ENCODE measurements around the gene SCARB1.

DNA sequence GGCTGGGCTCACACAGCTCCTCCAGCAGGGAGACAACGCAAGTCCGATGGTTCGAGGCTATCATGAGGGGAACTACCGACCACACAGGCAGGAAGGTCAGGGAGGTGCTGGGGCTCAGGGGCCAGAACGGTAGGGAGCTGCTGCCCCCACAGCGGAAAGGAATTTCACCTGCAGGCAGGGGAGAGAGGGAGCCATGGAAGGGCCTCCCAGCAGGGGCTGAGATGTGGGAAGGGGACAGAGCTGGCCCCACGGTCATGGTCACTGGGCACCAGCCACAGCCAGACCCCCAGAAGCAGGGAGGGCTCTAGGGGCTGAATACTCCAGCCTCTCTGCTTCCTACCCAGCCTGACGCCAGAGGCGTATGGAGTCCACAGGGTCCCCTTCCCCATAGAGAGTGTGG lies 103.1 kb downstream of the SCARB1 start:
- TF ChIP-seq ZNF79 (CRISPR knock-in tag; IDR thresholded peaks at IDR 0.05; ENCODE audit: low read depth), result no peak
- no peak for TF ChIP-seq GMEB1 (CRISPR knock-in tag; IDR thresholded peaks at IDR 0.05)
- no peak for TF ChIP-seq ZBED1 (IDR thresholded peaks at IDR 0.05)
